Dermis blood vessel endothelial cell (primary cell): Measurements from ENCODE around the gene RASD1. TPM values are rescaled to one million over a fixed set of nuclear protein-coding genes. Genes with fewer than 3 reads are reported as not detected.
A peak's percentile ranks its signal among the peaks of the same experiment; 100 is the strongest.

Source experiments
- DNase-seq: peaks from one replicate; pipeline ENCODE4 v3.0.0; 2010
- total RNA-seq: library from RNA; depleted of rRNA; stranded (reverse); fragments of >200 nt; gene quantifications from 2 replicates; pipeline ENCODE4 v1.2.3, GENCODE V29; 2014

RASD1 gene, protein sequence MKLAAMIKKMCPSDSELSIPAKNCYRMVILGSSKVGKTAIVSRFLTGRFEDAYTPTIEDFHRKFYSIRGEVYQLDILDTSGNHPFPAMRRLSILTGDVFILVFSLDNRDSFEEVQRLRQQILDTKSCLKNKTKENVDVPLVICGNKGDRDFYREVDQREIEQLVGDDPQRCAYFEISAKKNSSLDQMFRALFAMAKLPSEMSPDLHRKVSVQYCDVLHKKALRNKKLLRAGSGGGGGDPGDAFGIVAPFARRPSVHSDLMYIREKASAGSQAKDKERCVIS
- 6.3 and 12.8 TPM in 2 replicates for total RNA-seq

DNA sequence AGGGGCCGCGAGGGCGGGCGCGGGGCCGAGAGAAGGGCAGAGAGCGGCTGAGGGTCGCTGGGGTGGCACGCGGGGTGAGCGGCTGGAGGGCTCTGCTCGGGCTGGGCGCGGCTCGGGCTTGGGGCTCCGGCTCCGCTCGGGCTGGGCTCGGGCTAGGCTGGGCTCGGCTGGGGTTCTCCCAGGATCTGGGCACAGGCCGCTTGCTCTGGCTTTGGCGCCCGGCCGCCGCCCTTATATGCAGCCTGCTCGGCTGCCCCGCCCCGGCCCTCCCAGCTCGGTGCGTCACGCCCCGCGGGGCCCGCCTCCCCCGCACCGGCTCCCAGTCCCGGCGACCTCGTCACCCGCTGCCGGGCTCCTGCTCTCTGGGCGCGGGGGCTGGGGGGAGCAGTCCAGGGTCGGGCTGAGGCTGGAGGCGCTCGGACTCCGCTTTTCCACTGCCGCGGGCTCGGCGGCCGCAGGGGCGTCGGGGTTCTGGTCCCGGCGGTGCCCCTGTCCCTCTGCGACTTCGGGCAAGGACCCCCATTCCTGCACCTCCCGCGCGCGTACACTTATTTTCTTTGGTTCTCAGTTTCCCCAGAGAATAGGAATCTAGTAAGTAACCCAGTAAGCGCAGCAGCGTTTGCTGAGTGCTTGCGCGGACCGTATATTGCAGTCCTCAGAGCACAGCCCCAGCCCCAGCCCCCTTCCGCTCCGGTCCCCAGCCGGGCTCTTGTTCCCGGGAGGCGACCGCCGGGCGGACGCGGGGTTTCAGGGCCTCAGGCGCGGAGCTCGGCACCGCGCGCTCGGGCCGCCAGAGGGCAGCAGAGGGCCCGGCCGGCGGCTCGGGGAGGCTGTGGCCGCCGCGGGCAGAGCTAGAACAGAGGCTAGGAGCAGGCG, at the start of gene RASD1:
Gene RASD1, minus strand, starts transcription at position 207 of the 876 bp plus-strand sequence. CDS start 214 bp downstream, outside the sequence.
- DNase-seq, result peak; percentile 90

DNA sequence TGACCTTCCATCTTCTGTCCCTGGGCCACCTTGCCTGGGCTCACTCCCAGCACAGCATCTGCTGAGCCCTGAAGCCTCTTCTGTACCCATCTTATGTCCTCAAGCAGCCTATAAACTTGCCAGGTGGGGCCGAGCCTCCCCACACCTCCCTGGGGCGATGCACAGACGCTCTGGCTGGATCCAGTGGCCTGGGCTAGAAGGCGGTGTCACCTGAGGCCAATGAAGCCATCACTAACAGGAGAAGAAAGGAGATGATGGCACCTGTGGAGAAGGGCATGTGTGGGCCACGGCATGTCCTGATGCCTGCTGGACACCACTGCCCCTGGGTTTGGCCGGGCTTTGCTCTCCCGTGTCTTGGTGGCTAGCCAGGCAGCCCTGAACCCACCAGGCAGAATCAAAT, 49.8 kb upstream of the RASD1 start:
- no peak for DNase-seq

DNA sequence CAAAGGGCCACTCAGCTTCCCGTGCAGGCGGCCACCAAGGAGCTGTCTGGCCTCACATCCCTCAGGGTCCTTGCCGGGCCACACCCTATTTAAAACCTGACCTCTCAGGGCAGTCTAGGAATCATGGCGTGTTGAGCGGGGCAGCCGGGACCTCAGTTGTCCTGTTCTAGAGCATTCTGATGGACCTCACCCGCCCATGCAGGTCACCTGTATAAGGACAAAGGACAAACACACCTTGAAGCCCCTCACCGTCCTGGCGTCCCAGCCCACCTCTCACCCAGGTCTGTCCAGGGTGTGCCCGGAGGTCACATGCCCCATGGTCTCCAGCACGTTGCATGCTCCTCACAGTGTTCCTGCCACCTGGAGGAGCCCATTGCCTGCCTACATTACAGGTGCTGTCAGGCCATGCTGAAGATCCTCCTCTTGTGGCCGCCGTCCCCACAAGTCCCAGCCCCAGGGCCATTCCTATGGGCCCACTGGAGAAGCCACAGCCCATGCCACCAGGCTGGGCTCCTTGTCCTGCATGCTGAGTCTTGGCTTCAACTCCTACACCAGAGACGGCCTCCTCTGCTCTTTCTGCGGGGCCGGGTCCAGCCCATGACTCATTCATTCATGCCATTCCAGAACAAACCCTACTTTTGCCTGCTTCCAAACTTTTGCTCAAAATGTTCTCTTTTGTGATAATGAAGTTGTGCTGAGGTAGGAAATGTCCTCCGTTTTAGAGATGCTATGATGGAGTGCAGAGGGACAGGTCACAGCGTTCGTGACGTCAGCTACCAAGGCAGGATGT, 49.0 kb upstream of the RASD1 start:
- DNase-seq, result no peak

DNA sequence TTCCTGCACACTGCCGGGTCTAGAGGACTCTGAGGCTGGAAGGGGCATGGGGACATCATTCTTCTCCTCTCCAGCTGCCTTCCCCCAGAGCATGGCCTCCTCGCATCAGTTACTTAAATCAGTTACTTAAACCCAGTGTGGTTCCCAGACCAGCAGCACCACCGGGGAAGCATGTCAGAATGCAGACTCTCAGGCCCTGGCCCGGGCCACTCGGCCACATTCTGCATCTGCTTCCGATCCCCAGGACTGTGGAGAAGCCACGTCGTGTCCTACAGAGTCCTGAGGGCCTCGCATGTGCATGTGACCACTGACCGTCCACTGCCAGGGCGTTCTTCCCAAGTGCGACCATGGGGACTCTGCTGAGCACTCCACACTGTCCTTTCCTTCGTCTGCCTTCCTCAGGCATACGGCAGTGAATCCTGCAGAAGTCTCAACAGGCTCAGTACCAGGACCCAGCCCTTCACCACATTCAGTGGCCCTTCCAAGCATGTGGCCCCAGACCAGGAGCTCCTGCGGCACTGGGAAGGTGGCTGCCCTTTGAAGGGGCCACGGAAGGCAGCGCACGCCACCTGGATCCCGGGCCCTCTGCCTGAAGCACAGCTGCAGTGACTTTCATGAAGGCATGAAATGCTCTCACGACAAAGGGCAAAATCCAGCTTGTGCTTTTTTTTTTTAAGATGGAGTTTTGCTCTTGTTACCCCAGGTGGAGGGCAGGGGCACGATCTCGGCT, 46.9 kb upstream of the RASD1 start:
- DNase-seq, result no peak

DNA sequence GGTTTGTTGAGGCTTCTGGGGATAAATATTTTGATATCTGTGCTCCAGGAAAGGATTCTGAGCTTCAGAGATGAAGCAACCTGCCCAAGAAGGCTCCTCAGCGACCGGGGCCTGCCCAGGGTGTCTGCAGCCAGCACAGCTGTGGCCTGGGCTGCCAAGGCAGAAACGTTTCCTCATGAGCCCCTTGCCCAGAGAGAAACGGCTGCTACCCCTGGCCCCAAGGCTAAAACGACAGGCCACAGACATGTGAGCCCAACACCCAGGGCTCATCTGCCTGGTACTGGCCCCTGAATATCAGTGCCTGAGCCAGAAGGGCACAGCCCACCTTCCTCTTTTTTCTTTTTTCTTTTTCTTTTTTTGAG, 45.4 kb upstream of the RASD1 start:
- DNase-seq, result no peak

DNA sequence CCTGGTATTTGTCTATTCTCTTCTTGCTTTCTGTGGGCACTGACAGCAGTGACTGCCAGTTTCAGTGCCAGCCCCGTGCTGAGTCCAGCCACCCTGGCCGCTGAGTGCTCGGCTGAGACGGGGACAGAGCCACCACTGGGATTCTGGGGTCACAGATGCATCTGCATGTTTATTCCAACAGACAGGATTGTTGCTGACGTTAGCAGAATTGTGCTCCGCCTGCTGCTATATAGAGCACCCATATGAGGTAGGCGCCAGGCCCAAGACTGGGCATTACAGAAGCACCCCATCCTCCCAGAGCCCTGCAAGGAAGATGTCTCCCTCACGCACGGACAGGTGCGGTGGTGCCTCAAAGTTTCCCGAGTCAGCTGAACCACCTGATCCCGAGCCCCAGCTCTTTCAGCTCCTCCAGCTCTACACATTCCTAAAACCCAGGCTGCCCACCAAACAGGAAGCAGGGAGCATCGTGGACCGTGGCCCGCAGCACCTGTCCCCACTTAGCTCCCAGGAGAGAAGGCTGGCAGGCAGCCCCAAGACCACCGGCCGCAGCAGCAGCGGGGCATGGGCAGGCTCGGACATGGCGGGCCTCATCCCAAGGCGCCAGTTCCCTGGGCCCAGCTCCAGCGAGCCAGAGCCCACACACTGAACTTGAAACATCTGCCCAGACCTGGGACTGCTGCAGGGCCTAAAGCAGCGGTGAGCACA, 44.9 kb upstream of the RASD1 start:
- DNase-seq, result no peak

DNA sequence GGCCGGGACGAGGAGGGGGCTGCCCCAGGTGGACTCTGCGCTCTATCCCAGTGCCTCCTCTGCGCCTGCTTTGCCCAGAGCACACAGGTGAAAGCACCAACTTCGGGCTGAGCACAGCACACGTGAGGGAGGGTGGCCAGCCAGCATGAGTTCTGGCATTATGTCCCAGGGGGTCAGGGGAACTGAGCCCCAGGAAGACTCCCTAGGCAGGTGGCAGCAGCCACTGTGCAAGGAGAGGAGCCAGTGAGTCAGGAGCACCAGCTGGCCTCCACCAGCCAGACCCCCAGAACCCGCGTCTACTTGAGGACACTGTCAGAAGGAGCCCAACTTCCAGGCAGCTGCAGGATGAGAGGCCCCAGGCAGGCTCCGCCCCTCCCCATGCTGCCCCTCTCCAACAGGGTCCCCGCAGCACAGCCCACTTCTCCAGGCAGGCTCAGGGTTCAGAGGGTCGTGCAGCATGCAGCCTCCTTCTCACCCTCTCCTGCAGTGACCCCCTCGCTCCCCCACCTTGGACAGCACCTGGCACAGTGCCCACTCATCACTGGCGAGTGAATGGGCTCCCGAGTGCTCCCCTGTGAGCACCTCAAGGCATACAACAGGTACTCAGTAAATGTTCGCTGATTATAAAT, 44.2 kb upstream of the RASD1 start:
- DNase-seq, result no peak

DNA sequence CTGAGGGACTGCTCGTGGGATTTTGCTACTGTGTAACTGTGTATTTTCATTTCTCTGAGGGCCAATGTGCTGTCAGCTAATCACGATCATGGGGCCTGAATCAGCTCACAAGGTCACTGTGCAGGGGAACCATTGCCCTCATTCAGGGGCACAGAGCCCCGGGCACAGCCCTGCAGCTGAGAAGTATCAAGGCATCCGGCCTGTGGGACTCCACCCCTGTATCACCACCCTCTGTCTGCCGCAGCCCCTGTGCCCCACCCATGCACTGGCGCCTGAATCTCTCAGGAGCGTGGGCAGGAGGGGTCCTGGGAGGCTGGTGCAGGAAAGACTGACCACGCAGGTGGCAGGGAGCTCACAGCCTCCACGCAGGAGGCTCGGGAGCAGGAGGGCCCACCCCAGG, 43.4 kb upstream of the RASD1 start:
- no peak for DNase-seq

DNA sequence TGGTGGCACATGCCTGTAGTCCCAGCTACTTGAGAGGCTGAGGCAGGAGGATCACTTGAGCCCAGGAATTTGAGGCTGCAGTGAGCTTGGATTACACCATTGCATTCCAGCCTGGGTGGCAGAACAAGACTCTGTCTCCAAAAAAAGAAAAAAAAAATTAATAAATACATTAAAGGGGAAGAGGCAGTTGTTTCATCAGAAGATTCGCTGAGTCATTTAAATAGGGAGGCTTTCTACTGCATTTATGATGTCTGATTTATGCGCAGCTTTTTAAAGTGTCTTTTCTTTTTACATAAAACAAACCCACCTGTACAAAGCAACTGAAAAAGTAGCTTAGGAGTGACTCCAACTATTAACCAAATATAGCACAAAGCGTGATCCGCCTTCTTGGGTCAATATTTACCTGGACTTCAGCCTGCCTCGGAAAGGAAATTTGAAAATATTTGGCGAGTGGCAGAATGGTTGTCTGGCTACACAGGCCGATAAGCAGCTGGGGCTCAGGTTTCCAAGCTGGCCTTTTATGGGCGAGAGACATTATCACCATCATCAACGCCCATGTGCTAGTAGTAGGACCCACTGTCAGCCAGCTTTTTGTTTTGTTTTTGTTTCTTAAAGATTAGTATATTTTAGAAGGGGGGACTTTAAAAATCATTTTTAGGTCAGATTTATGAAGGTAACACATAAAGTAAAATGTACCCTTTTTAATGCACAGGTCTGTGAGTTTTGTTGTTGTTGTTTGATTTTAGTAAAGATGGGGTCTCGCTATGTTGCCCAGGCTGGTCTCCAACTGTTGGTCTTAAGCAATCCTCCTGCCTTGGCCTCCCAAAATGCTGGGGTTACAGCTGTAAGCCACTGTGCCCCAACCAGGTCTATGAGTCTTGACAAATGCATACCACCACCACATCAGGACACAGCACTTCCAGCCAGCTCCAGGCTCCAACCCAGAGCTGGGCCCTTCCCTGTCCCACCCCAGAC, 42.5 kb upstream of the RASD1 start:
- no peak for DNase-seq

DNA sequence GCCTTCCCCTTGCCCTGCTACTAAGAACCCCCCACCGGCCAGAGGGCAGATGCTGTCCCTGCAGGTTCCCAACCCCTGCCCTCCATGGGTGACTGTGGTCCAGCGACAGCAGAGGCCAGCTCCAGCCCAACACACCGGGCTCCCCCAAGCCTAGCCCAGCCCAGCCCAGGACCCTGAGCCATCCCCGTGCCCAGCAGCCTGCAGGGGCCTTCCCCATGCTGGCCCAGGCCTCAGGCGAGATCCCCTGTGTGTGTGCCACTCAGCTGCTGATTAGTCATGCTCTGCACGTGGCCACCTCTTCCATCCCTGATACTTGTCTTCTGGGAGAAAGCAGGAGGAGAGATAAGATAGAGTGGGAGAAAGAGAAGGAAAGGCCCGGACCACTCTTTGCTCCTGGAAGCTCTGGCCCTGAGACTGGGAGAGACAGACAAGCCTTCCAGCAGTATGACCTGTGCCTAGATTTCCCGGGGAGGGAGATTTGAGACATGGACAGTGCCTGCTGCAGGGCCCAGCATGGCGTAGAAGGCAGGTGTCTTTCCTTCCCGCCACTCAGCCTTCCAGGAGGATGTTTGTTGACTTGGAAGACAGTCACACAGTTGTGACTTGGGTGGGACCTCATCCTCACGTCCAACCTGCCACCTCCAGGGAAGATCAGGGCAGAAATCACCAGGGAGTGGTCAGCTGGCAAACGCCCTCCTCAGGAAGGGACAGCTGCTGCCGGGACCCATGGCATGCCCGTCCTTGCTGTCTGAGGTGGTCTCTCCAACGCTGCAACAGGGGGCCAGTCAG, 41.3 kb upstream of the RASD1 start:
- DNase-seq, result no peak

DNA sequence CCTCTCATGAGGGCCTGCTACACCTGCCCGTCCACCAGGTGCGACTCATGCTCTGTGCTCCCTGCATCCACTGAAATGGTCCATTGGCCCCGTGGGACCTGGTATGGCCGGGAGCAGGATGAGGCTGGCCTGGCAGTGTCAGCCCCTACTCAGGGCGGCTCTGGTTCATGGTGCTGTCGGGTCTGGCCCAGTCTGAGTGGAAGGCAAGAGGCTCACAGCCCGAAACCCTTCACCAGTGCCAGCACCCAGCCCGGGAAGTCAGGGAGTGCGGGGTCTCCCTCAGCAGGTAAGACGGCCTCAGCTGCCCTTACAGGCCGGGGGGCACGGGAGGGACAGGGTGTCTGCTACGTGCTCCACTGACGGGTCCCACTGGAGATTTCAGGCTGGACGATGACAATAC, 40.5 kb upstream of the RASD1 start:
- DNase-seq, result no peak

DNA sequence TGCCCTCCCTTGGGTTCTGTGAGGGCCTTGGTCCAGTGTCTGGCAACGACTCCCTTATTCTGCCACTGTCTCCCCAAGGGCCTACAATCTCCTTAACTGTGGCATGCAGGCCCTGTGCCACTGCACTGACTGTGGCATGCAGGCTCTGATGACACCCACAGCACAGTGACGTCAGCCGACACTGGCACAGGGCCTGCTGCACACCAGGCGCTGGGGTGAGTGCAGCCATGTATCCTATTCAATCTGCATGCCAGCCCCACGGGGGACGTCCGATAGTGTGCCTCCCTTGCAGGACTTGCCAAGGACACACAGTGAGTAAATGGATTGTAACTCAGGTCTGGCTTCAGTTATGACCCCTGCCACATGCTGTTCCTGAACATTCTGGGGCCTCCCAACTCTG, 39.8 kb upstream of the RASD1 start:
- peak; percentile 15 for DNase-seq

DNA sequence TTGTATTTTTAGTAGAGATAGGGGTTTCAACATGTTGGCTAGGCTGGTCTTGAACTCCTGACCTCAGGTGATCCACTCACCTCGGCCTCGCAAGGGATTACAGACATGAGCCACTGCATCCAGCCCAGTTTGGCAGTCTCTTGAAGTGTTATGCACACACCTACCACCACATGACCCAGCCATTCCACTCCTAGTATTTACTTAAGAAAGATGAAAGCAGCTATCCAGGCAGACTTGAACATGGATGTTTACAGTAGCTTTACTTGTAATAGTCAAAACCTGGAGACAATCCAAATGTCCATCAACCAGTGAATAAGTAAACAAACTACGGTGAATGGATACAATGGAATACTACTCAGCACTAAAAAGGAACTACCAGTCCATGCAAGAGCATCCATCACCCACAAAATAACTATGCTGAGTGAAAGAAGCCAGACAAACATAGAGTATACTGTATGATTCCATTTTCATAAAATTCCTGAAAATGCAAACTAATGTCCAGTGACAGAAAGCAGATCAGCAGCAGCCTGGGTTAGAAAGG, 37.8 kb upstream of the RASD1 start:
- DNase-seq, result no peak

DNA sequence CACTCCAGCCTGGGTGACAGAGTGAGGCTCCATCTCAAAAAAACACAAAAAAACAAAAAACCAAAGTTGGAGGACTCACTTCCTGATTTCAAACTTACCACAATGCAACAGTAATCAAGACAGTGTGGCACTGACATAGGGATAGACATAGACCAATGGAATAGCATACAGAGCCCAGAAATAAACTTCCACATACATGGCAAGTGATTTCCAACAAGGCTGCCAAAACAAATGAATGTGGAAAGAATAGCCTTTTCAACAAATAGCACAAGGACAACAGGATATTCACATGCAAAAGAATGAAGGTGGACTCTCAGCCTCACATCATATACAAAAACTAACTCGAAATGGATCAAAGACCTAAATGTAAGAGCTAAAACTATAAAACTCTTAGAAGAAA, 36.8 kb upstream of the RASD1 start:
- no peak for DNase-seq

DNA sequence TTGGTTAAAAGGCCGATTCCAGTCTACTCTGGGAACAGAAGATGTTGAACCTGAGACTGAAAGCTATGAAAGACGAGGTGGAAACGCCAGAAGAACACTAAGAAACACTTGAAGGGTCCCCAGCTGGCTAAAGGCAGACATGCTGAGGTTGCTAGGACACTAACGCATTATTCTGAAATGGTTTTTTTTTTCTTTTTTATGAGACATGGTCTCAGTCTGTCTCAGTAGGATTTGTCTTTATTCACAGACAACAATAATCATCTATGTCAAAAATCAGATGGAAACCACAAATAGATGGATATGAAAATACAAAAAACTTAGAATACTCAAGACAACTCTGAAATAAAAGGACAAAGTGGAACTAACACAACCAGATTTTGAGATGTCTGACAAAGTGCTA, 35.0 kb upstream of the RASD1 start:
- DNase-seq, result no peak

DNA sequence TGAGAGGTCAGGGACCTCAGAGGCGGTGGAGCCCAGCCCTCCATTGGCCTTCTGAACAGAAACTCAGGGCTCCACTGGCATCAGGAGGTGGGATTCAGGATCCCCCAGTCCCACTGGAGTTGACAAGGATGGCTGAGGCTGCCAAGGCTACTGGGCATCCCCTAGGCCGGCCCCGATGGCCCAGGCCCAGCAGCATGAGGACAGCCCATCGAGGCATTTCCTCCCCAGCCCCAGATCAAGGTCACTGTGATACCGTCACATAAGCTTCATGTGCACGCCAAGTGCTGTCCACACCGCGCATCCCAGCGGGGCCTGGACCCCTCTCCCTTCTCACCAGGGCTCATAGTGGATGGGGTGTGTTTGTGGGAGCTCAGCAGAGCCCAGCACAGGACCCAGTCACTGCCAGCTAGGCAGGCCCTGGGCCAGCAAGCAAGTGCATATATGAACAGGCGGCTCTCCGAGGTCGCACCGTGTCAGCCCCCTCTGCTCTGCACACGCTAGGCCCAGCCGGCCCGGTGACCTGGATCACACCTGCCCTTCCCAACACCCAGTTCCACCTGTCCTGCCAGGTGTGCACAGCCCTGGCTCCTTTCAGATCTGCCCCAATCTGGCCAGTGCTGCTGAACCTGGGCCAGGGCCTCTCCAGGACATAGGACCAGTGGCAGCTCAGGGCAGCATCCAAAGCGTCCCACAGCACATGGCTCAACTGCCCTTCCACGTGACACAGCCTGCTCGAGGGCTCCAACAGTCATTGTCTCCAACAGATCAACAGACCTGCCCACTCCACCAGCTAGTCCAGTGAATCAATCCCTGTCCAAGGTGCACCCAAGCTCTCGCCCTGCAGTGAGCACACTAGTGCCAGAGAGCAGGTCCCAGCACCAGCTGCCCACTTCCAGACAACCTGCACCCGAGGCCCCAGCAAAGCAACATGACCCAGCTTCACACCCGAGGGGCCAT, 32.8 kb upstream of the RASD1 start:
- no peak for DNase-seq

DNA sequence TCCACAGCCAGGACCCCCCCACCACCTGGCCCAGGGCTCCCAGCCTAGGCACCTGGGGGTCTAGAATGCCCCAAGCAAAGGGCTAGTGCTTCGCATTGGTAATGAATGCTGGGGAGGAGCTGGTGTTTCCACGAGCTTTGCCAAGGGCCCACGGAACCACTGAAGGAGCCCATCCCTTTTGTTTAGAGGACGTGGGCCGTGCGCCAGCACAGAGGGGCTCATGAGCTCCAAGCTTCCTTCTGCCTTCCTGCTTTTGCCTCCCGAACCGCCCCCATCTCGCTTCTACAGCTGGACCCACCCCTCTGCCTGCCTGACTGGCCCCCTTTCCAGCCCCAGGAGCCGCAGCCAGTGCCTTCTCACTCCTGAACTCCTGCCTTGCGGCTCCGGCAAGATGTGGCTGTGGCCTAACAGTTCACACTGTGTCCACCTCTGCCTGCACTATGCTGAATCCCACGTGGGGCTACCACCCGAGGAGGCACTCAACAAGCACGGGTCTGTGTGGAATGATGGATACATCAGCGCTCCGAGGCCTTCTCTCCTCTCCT, 31.8 kb upstream of the RASD1 start:
- DNase-seq, result no peak

DNA sequence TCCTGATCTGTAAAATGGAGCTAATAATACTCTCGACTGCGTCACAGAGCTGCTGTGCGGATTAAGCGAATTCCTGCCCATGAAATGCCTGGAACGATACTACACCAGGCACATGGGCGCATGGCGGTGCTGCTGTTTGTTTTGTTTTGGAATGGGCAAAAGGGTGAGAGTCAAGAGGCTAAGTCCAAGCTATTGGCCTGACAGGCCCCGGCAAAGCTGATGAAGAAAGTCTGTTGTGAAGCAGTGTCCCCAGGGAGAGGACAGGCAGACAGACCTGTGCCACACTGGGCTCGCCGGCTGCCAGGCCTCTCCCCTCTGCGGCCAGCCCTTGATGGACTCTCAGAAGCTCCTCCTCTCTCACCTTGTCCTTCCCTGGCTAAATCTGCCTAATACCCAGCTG, 31.3 kb upstream of the RASD1 start:
- no peak for DNase-seq
